SJSA1 (cell line): ENCODE measurements around the gene ELANE. TPM values are rescaled to one million over a fixed set of nuclear protein-coding genes. Genes with fewer than 3 reads are reported as not detected.
"Not testable (repeated sequence)": the region's sequence is repeated elsewhere in the genome, so short reads cannot be mapped to it uniquely, and the experiment has no call there.

Experiments used
- DNase-seq, 2 experiments: peaks; one replicate each; pipeline ENCODE4 v3.0.0-alpha.2; 2015 to 2020; ENCODE audit warnings: low spot score in 2 of 2, low read depth in 1 of 2
- H3K27ac ChIP-seq: fragments of 250-450 bp; sonication (Bioruptor Pico); 2 replicates; pipeline ENCODE4 v1.5.1; 2020; ENCODE audit warnings: mild to moderate bottlenecking, moderate library complexity
- H3K27me3 ChIP-seq: fragments of 250-450 bp; sonication (Bioruptor Pico); replicated peaks from 2 replicates; pipeline ENCODE4 v1.5.1; 2020; ENCODE audit warnings: mild to moderate bottlenecking, moderate library complexity
- H3K36me3 ChIP-seq: fragments of 250-450 bp; sonication (Bioruptor Pico); 2 replicates; pipeline ENCODE4 v1.5.1; 2020; ENCODE audit warnings: mild to moderate bottlenecking
- H3K4me1 ChIP-seq: fragments of 250-450 bp; sonication (Bioruptor Pico); replicated peaks from 2 replicates; pipeline ENCODE4 v1.6.1; 2021; ENCODE audit warnings: mild to moderate bottlenecking
- H3K4me3 ChIP-seq: fragments of 250-450 bp; sonication (Bioruptor Pico); 2 replicates; pipeline ENCODE4 v1.5.1; 2020; ENCODE audit warnings: mild to moderate bottlenecking
- H3K9me3 ChIP-seq: fragments of 250-450 bp; sonication (Bioruptor Pico); replicated peaks from 2 replicates; pipeline ENCODE4 v1.5.1; 2020; ENCODE audit warnings: mild to moderate bottlenecking
- total RNA-seq: library from RNA; depleted of rRNA; stranded (reverse); fragments of >200 nt; shearing (Covaris generic); gene quantifications from 2 replicates; pipeline ENCODE4 v1.2.3, GENCODE V29; 2014

Gene ELANE
- total RNA-seq, 1 experiment from 2014 or later, result not detected

- Histone ChIP-seq H3K9me3 (no peaks in the 10 kb centered on the region), H3K4me1 (peaks cover 25% of the 10 kb centered on the region), H3K27me3 (no peaks in the 10 kb centered on the region), H3K36me3 (peaks cover 45% of the 10 kb centered on the region), H3K4me3 (no peak overlapping the region), H3K27ac (peak overlapping the region; percentile 81)
- DNase-seq, result peak; percentile 97 to 98
Measured at GRCh38 chr19:869245-870177, 17.4 kb downstream of the ELANE start.

- Histone ChIP-seq H3K4me1 (peaks cover 25% of the 10 kb centered on the region), H3K27ac (peak overlapping the region; percentile 73), H3K9me3 (no peaks in the 10 kb centered on the region), H3K4me3 (no peak overlapping the region), H3K36me3 (peaks cover 52% of the 10 kb centered on the region), H3K27me3 (no peaks in the 10 kb centered on the region)
- no peak for DNase-seq
Measured at GRCh38 chr19:870314-870713, 18.2 kb downstream of the ELANE start.

DNA sequence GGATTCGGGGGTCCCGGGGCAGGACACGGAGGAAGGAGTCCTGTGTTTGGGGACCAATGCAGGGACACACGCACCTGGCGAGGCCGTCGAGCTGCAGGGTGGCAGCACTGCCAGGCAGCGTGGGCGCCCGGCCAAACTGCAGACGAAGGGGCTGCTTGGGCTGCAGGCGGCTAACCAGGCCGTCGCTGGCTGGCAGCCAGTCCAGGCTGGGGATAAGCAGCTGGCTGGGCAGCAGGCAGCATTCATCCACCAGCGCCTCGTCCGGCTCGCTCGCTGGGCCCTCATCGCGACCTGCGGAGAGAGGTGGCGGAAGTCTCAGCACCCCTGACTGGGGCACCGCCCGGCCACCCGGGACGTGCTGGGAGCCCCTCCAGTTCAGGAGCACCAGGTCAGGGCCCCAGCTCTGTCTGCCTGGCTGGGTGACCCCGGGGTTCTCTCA is 18.9 kb downstream of the ELANE start:
- Histone ChIP-seq H3K27ac (no peak overlapping the region), H3K27me3 (no peaks in the 10 kb centered on the region), H3K4me3 (no peak overlapping the region), H3K4me1 (peaks cover 25% of the 10 kb centered on the region), H3K36me3 (peaks cover 58% of the 10 kb centered on the region), H3K9me3 (no peaks in the 10 kb centered on the region)
- DNase-seq, result no peak

DNA sequence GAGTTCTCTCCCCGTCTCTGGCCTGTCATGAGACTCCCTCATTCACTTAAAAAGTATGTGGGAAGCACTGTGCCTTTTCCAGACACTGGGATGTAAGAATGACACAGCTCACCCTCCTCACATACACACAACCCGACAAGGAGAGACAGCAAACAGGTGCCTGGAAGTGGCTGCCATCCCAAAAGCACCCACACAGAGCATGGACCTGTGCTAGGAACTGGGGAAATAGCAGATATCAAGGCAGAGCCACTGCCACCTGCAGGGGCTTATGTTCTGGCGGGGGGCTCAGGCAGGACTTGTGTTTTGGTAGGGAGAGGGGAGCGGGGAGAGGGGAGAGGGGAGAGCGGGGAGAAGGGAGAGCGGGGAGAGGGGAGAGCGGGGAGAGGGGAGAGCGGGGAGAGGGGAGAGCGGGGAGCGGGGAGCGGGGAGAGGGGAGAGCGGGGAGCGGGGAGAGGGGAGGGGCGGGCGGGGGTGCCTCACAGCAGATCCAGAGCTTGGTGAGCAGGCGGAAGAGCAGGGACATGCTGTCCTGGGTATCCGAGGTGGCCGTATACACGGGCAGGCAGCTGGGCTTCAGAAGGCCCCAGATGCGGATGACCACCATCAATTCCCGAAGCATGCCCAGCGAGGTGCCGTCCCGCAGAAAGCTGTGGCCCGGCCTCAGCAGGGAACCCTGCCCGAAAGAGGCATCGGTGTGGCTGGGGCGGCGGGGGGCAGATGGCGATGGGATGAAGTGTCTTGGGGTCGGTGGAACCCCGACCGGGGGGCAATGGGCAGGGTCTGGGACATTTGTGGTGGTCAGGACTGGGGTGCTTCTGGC is 19.6 kb downstream of the ELANE start:
- Histone ChIP-seq H3K9me3 (no peaks in the 10 kb centered on the region), H3K4me3 (no peak overlapping the region), H3K4me1 (peaks cover 25% of the 10 kb centered on the region), H3K27ac (no peak overlapping the region), H3K27me3 (no peaks in the 10 kb centered on the region), H3K36me3 (peaks cover 65% of the 10 kb centered on the region)
- DNase-seq, result no peak

- Histone ChIP-seq H3K9me3 (no peaks in the 10 kb centered on the region), H3K27me3 (no peaks in the 10 kb centered on the region), H3K4me1 (peaks cover 25% of the 10 kb centered on the region), H3K4me3 (no peak overlapping the region), H3K27ac (no peak overlapping the region), H3K36me3 (peaks cover 69% of the 10 kb centered on the region)
- DNase-seq, result no peak
Measured at GRCh38 chr19:872266-872951, 20.3 kb downstream of the ELANE start.

- no peaks in the 10 kb centered on the region for H3K9me3 ChIP-seq
- H3K27me3 ChIP-seq, result no peaks in the 10 kb centered on the region
- peaks cover 25% of the 10 kb centered on the region for H3K4me1 ChIP-seq
- H3K36me3 ChIP-seq, result peaks cover 62% of the 10 kb centered on the region
- no peak overlapping the region for H3K4me3 ChIP-seq
- no peak for DNase-seq
- no peak overlapping the region for H3K27ac ChIP-seq
Measured at GRCh38 chr19:873084-873483, 21.0 kb downstream of the ELANE start.

DNA sequence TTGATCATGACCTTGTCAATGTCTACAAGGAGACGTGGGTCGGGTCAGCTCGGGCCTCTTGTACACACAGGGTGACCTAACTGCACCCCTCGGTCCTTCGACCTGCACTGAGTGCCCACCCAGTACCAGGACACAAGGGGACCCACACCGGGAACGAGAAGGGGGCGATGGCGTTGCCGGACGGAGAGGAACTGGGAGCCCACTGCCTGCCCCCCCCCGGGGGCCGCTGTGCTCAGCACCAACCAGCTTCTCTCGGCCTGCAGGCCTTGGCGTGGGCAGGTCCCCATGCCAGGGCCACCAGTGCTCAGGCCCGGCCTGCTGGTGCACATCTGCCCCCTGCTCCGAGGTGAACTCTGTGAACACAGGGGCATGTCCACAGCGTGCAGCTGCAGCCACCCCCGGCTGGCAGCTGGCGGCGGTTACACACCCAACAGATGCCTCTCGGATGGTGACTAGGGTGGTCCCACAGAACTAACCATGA is 21.5 kb downstream of the ELANE start:
- peaks cover 24% of the 10 kb centered on the region for H3K4me1 ChIP-seq
- H3K27ac ChIP-seq, result no peak overlapping the region
- H3K4me3 ChIP-seq, result no peak overlapping the region
- H3K9me3 ChIP-seq, result no peaks in the 10 kb centered on the region
- no peak for DNase-seq
- H3K27me3 ChIP-seq, result no peaks in the 10 kb centered on the region
- peaks cover 57% of the 10 kb centered on the region for H3K36me3 ChIP-seq

DNA sequence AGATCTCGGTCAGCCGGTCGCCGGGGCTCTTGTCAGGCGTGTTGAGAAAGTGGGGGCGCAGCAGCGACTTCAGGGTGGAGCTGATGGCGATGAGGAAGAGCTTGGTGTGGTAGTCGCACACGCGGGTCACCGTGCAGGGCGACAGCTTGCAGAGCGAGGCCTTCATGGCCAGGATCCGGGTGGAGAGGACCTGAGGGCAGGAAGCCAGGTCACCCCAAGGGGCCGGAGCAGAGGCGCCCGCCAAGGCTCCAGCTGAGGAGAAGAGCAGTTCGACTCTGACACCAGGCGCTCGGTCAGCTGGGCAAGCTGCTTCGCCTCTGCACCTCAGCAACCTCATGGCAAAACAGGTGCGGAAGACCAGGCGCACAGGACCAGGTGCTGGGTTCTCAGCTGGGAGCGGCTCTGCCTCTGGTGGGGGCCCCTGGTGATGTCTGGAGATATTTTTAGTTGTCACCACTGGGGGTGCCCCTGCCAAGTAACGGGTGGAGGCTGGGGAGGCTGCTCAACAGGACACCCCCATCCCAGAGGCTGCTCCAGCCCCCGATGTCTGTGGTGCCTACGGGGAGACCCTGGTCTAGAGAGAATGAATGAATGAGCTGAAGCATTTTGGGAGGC is 23.3 kb downstream of the ELANE start:
- no peak for DNase-seq
- no peak overlapping the region for H3K27ac ChIP-seq
- H3K36me3 ChIP-seq, result peaks cover 48% of the 10 kb centered on the region
- no peaks in the 10 kb centered on the region for H3K9me3 ChIP-seq
- H3K27me3 ChIP-seq, result no peaks in the 10 kb centered on the region
- peaks cover 8% of the 10 kb centered on the region for H3K4me1 ChIP-seq
- no peak overlapping the region for H3K4me3 ChIP-seq

DNA sequence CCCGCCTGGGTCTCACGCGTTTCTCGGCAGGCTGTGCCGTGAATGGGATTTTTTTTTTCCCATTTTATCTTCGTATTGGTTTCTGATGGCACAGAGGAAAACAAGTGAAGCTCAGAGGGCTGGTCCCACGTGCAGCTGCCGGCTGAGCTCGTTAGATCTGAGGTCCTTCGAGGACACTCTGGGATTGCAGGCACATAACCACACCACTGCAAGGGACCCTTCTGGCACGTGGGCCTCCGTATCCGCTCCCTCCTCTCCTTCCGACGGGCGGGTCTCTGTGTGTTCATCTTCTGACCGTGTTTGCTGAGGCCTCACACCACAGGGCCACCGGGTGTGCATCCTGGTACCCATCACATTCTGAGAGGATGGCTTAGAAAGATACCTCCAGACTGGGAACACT is 24.0 kb downstream of the ELANE start:
- H3K4me1 ChIP-seq, result peaks cover 3% of the 10 kb centered on the region
- H3K27ac ChIP-seq, result no peak overlapping the region
- H3K9me3 ChIP-seq, result no peaks in the 10 kb centered on the region
- DNase-seq, result no peak
- peaks cover 50% of the 10 kb centered on the region for H3K36me3 ChIP-seq
- no peak overlapping the region for H3K4me3 ChIP-seq
- H3K27me3 ChIP-seq, result no peaks in the 10 kb centered on the region

DNA sequence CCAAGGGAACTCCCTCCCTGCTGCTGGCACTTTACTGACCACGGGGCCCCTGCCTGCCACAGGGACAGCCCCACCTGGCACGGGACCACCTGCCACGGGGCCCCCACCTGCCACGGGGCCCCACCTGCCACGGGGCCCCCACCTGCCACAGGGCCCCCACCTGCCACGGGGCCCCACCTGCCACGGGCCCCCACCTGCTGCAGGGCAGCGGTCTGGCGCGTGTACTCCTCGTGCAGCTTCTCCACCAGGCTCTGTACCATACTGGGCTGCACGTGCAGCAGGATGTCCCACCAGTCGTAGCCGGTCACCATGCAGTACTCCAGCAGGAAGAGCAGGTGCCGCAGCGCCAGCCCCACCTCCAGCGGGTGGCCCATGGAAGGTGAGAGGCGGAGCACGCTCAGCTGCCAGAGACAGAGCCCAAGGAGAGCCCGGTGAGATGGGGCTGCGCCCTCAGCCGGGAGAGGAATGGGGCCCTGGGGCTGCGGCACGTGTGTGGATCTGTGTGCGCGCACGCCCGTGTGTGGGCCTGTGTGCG is 24.7 kb downstream of the ELANE start:
- Histone ChIP-seq H3K36me3 (peaks cover 54% of the 10 kb centered on the region), H3K27ac (no peak overlapping the region), H3K27me3 (no peaks in the 10 kb centered on the region), H3K9me3 (no peaks in the 10 kb centered on the region), H3K4me1 (no peaks in the 10 kb centered on the region), H3K4me3 (no peak overlapping the region)
- no peak for DNase-seq

GRCh38 chr19:877992-878660 is 26.0 kb downstream of the ELANE start:
- not testable (repeated sequence) for H3K27ac ChIP-seq, H3K27me3 ChIP-seq, DNase-seq, H3K4me3 ChIP-seq, H3K9me3 ChIP-seq, H3K4me1 ChIP-seq
- peaks cover 61% of the 10 kb centered on the region for H3K36me3 ChIP-seq

- not testable (repeated sequence) for DNase-seq, H3K9me3 ChIP-seq, H3K4me1 ChIP-seq, H3K27ac ChIP-seq, H3K4me3 ChIP-seq, H3K27me3 ChIP-seq
- peaks cover 63% of the 10 kb centered on the region for H3K36me3 ChIP-seq
Measured at GRCh38 chr19:878751-879561, 26.9 kb downstream of the ELANE start.
